ENCODE data around the gene FBXO28. TPM values are rescaled to one million over a fixed set of nuclear protein-coding genes. Genes with fewer than 3 reads are reported as not detected.
"Not testable (repeated sequence)": the region's sequence is repeated elsewhere in the genome, so short reads cannot be mapped to it uniquely, and the experiment has no call there.

Gene FBXO28
- total RNA-seq, 1 donor from 2014 or later = 29.2 TPM

DNA sequence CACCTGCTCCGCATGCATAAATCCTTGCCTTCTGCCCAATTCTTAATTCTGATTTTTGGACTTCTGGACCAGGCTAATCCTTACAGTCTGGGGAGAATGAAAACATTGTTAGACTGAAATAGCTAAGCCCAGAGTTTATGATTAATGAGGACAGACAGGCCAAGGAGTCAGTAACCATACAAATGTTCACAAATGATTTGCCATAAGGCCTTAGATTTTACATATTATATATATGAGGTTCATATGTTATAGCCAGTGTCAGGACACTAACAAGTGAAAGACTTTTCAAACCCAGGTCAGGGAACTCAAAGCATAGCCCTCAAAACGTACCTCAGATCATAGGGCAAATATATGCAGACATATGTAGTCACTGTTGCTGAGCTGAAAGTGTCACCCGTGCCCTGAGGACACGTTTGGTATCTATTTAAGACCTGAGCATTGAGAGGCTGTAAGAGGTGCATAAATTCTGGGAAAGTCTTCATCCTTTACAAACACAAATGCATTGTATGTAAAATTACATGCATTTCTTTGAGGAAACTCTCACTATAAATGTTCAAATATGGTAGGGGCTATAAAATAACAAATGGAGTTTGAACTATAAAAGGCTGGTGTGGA lies 45.3 kb upstream of the FBXO28 start:
- Mint-ChIP-seq H3K36me3 (ENCODE audit: low read depth) (no peaks in the 10 kb centered on the region), H3K4me3 (no peak overlapping the region), H3K27me3 (ENCODE audit: low read depth) (peaks cover 10% of the 10 kb centered on the region), H3K9me3 (no peaks in the 10 kb centered on the region), H3K4me1 (no peaks in the 10 kb centered on the region), H3K27ac (ENCODE audit: unreplicated experiment) (no peak overlapping the region)
- TF ChIP-seq, protein P1, sequence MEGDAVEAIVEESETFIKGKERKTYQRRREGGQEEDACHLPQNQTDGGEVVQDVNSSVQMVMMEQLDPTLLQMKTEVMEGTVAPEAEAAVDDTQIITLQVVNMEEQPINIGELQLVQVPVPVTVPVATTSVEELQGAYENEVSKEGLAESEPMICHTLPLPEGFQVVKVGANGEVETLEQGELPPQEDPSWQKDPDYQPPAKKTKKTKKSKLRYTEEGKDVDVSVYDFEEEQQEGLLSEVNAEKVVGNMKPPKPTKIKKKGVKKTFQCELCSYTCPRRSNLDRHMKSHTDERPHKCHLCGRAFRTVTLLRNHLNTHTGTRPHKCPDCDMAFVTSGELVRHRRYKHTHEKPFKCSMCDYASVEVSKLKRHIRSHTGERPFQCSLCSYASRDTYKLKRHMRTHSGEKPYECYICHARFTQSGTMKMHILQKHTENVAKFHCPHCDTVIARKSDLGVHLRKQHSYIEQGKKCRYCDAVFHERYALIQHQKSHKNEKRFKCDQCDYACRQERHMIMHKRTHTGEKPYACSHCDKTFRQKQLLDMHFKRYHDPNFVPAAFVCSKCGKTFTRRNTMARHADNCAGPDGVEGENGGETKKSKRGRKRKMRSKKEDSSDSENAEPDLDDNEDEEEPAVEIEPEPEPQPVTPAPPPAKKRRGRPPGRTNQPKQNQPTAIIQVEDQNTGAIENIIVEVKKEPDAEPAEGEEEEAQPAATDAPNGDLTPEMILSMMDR (conservative IDR thresholded peaks at IDR 0.05) = no peak
- DNase-seq (ENCODE audit: low read depth, low spot score) = no peak

- no peak overlapping the region for H3K27ac Mint-ChIP-seq (ENCODE audit: unreplicated experiment)
- no peaks in the 10 kb centered on the region for H3K4me1 Mint-ChIP-seq
- no peak overlapping the region for H3K4me3 Mint-ChIP-seq
- TF ChIP-seq, protein P1 (conservative IDR thresholded peaks at IDR 0.05) = no peak
- no peaks in the 10 kb centered on the region for H3K36me3 Mint-ChIP-seq (ENCODE audit: low read depth)
- DNase-seq (ENCODE audit: low read depth, low spot score) = no peak
- H3K9me3 Mint-ChIP-seq = no peaks in the 10 kb centered on the region
- H3K27me3 Mint-ChIP-seq (ENCODE audit: low read depth) = peaks cover 6% of the 10 kb centered on the region
Observed at GRCh38 chr1:224069138-224069537, 44.8 kb upstream of the FBXO28 start.

GRCh38 chr1:224070521-224070920 lies 43.4 kb upstream of the FBXO28 start:
- TF ChIP-seq, protein P1 (conservative IDR thresholded peaks at IDR 0.05) = no peak
- Mint-ChIP-seq H3K4me1 (no peaks in the 10 kb centered on the region), H3K9me3 (no peaks in the 10 kb centered on the region)

DNA sequence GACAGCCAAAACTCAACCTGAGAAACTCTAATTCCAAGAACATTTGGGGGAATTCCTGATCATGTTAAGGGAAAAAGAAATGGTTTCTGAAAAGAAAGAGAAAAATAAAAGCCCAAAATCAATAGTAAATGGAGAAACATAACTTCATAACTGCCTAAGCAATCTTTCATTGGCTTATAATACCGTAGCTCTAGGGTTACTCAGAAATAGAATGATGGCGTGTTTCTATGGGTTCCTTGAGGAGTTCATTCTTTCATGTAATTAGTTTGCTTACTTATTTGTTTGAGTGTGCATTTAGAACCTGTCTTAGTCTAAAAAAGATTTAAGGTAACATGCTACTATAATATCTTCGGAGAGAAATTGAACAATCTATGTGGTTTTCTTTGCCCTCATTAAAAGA lies 37.5 kb upstream of the FBXO28 start:
- no peaks in the 10 kb centered on the region for H3K27me3 Mint-ChIP-seq (ENCODE audit: low read depth)
- peaks cover 10% of the 10 kb centered on the region for H3K4me1 Mint-ChIP-seq
- H3K36me3 Mint-ChIP-seq (ENCODE audit: low read depth) = no peaks in the 10 kb centered on the region
- TF ChIP-seq, protein P1 (conservative IDR thresholded peaks at IDR 0.05) = no peak
- no peak for DNase-seq (ENCODE audit: low read depth, low spot score)
- H3K4me3 Mint-ChIP-seq = no peak overlapping the region
- H3K27ac Mint-ChIP-seq (ENCODE audit: unreplicated experiment) = no peak overlapping the region
- no peaks in the 10 kb centered on the region for H3K9me3 Mint-ChIP-seq

More at GRCh38 chr1:224070521-224070920, 43.4 kb upstream of the FBXO28 start:
- Mint-ChIP-seq H3K4me3 (no peak overlapping the region), H3K27me3 (ENCODE audit: low read depth) (no peaks in the 10 kb centered on the region), H3K36me3 (ENCODE audit: low read depth) (no peaks in the 10 kb centered on the region), H3K27ac (ENCODE audit: unreplicated experiment) (peak overlapping the region; percentile 65)
- DNase-seq (ENCODE audit: low read depth, low spot score) = no peak

DNA sequence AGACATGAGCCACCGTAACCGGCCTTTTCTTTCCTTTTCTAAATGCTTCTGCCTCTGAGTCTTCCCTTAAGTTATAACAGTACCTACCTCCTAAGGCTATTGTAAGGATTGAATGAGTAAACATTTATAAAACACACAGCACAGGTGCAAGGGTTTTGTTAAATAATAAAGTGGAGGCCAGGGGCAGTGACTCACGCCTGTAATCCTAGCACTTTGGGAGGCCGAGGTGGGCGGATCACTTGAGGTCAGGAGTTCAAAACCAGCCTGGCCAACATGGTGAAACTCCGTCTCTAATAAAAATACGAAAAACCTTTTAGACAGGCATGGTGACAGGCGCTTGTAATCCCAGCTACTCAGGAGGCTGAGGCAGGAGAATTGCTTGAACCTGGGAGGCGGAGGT lies 34.3 kb upstream of the FBXO28 start:
- H3K36me3 Mint-ChIP-seq (ENCODE audit: low read depth); DNase-seq (ENCODE audit: low read depth, low spot score); H3K27ac Mint-ChIP-seq (ENCODE audit: unreplicated experiment); H3K4me3 Mint-ChIP-seq; H3K27me3 Mint-ChIP-seq (ENCODE audit: low read depth); H3K9me3 Mint-ChIP-seq: not testable (repeated sequence)
- H3K4me1 Mint-ChIP-seq = peaks cover 13% of the 10 kb centered on the region

DNA sequence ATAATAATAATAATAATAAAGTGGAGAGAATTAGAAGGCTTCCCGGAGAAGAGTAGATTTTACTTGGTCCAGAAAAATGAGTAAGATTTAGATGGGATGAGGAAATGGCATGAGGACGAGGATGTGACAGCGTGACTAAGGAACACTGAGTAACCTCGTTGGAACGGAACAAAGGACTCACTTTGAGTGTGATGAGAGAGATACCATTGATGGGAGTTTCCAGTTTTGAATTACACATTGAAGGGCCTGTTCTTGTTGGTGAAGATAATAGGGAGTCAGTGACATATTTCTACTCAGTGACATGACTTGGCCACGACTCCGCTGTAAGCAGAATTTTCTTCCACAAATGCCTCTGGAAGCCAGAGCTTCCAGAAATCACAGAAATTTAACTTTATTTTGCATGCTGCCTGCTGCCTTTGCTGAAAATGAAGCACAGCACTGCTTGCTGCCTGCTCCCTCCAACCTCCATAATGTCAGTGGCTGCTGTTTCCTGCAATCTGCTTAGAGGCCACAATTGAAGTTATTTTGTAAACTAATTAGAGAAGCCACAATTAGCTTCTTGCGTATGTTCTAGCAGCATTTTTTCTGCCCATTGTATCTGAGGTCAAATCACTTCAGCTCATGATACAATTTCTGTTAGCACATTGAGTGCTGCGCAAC lies 33.7 kb upstream of the FBXO28 start:
- TF ChIP-seq, protein P1 (conservative IDR thresholded peaks at IDR 0.05) = no peak
- no peaks in the 10 kb centered on the region for H3K36me3 Mint-ChIP-seq (ENCODE audit: low read depth)
- peak overlapping the region; percentile 89 for H3K27ac Mint-ChIP-seq (ENCODE audit: unreplicated experiment)
- peaks cover 3% of the 10 kb centered on the region for H3K9me3 Mint-ChIP-seq
- H3K27me3 Mint-ChIP-seq (ENCODE audit: low read depth) = no peaks in the 10 kb centered on the region
- H3K4me3 Mint-ChIP-seq = no peak overlapping the region
- peaks cover 13% of the 10 kb centered on the region for H3K4me1 Mint-ChIP-seq
- DNase-seq (ENCODE audit: low read depth, low spot score) = no peak
